GM10847 (cell line): ENCODE data around the gene PTPRJ.

Experiments
- POLR2A ChIP-seq: IDR thresholded peaks from 2 replicates; pipeline ENCODE4 v1.6.1; 2011; ENCODE audit not compliant: insufficient read length; ENCODE audit errors: extremely low read depth

The PTPRJ gene

GRCh38 chr11:48041877-48042695 is 61.7 kb downstream of the PTPRJ start:
- no peak for TF ChIP-seq POLR2A

DNA sequence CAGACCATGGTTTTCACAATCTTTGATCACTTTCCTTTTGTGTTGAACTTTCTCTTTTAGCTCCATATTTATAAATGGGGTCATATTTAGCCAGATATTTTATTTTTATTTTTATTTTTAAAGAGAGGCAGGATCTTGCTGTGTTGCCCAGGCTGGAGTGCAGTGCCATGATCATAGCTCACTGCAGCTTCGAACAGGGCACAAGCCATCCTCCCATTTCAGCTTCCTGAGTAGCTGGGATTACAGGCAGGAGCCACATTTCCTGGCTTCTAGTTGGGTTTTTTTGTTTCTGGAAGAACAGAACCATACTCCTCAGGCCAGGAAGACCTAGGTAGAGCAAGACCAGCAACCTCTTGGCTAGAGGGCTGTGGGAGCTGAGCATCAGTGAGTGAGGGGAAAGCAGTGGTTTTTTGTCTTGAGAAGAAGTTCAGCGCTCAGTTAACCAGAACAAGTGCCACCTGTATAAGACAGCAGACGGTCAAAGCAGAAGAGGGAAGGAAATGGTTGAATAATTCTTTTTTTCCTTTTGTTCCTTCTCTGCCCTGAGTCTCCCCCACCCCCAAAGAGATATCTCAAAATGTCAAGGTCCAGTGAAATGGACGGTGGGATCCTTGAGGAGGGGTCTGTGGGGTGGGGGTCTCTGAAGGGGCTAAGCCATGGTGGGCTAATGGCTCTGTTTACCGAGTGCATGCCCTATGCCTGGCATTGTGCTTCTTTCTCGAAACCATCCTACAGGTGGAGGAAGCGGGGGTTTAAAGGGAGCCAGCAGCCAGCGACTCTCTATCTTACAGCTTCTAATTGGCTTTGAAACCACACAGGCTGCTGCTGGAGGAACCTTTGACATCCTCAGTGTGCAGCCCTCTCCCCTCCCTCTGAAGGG is 63.0 kb downstream of the PTPRJ start:
- no peak for TF ChIP-seq POLR2A

DNA sequence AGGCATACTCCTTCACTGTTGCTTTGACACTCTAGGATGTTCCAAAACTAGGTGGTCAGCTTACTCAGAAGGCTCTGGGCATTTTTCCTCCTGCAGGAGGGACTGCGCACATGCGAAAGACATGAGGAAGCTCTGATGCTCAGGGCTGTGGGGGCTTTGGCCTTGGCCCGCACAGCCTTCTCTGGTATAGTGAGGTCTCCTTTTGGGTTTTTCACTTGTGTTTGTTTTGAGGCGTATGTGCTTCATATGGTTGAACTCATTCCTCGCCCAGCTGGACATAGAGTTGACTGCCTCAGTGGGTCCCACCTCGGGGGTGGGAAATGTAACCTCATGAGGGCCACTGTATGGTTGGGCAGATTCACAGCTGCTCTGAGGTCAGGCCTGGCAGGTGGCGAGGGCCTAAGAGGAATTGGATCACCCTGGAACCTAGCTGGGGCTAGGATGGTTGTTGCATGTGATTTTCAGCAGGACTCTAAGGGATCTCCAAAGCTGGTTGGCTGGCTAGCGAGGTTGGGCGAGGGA is 63.7 kb downstream of the PTPRJ start:
- no peak for TF ChIP-seq POLR2A

GRCh38 chr11:48044577-48044976 is 64.2 kb downstream of the PTPRJ start:
- no peak for TF ChIP-seq POLR2A

DNA sequence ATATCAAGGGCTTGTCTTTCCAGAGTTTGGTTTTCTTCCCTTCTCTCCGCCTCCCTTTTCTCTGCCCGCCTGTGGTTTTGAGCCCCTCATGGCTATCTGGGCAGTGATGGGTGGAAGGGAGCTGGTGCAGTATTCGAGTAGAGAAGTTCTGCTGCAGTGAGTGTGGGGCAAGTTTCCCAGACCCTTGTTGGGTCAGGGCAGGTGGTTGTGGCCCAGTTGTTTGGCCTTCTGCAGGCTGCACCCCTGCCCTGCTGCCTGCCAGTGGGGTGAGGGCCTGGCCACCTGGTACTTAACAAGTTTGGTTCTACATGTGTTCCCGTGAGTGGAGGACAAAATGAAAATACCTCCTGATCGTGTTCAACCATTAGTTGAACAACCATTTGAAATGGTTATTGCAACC is 65.2 kb downstream of the PTPRJ start:
- no peak for TF ChIP-seq POLR2A

- TF ChIP-seq POLR2A: no peak
These were observed 67.3 kb downstream of the PTPRJ start for GRCh38 chr11:48047616-48048015.

DNA sequence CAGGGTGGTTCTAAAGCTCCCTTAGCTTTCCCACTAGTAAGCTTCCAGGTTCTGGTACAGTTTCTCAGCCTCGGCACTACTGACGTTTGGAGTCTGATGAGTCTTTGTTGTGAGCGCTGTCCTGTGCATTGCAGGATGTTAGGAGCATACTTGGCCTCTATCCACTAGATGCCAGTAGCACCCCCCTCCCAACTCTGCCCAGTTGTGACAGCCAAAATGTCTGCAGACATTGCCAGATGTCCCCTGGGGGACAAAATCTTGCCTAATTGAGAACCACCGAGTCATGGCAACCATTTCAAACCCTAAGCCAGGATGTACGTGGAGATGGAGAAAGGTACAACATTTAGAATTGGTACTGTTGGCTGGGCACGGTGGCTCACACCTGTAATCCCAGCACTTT is 68.7 kb downstream of the PTPRJ start:
- no peak for TF ChIP-seq POLR2A

- no peak for TF ChIP-seq POLR2A
These were observed 69.9 kb downstream of the PTPRJ start for GRCh38 chr11:48050304-48050703.

GRCh38 chr11:48051217-48051830 is 71.0 kb downstream of the PTPRJ start:
- TF ChIP-seq POLR2A: no peak

DNA sequence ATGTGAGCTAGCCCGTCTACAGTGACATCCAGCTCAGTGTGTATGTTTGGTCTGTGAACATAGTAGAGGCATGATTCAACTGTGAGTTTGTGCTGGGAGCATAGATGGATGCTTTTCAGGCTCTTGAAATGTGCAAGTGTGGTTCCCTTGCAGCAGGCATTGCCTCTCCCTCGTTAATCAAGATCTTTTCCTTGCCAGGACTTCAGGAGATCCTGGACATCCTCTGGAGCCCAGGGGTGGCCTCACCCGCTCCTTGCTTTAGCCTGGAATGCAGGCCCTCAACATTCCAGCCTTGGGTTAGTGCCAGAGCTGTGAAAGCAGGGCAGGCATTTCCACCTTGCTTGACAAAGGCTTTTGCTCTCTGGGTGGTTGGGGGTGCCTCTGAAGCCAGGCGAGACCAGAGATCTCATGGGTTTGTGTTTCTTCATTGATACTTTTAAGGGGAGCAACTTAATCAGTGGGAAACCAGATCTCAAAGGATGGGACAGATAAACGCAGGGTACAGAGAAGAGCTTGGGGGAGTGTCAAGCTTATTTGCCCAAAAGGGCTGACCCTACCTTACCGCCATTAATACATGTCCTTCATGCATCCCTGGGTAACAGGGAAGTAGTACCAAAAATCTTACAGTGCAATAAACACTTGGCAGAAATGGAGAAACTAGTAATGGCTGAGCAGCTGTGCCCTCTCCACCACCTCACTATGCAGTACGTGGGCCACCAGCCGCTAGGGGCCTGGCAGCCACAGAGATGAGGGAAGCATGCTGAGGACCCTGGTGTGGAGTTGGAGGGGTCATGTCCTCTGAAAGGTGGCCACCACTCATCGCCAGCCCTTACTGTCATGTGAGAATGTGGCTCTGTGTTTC is 72.1 kb downstream of the PTPRJ start:
- no peak for TF ChIP-seq POLR2A

DNA sequence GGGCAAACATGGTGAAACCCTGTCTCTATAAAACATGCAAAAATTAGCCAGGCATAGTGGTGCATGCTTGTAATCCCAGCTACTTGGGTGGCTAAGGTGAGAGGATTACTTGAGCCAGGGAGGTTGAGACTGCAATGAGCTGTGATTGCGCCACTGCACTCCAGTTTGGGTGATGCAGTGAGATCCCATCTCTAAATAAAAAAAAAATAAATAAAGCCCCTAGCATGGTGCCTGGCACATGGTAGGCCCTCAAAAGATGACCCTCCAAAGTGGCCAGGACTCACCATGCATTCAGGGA is 74.6 kb downstream of the PTPRJ start:
- TF ChIP-seq POLR2A: no peak

GRCh38 chr11:48055292-48056132 is 75.2 kb downstream of the PTPRJ start:
- TF ChIP-seq POLR2A: no peak

GRCh38 chr11:48056325-48057183 is 76.2 kb downstream of the PTPRJ start:
- TF ChIP-seq POLR2A: no peak
